Measurements from ENCODE around the gene ELAVL3.

GRCh38 chr19:11451327-11451870 is 29.4 kb downstream of the ELAVL3 start:
- no peak for TF ChIP-seq CTCF (IDR thresholded peaks at IDR 0.05)
- no peak for TF ChIP-seq PRDM15 (CRISPR knock-in tag; IDR thresholded peaks at IDR 0.05)
- TF ChIP-seq USF1 (CRISPR knock-in tag; IDR thresholded peaks at IDR 0.05): no peak
- no peak for TF ChIP-seq MAX (CRISPR knock-in tag; IDR thresholded peaks at IDR 0.05)
- TF ChIP-seq JUN (CRISPR knock-in tag; IDR thresholded peaks at IDR 0.05): no peak
- TF ChIP-seq USF2 (CRISPR knock-in tag; IDR thresholded peaks at IDR 0.05): no peak
- TF ChIP-seq NR3C1 (CRISPR knock-in tag; conservative IDR thresholded peaks at IDR 0.05; ENCODE audit: low read depth): no peak
- no peak for TF ChIP-seq NFYB (CRISPR knock-in tag; conservative IDR thresholded peaks at IDR 0.05; ENCODE audit: low read depth)
- TF ChIP-seq ATF2 (CRISPR knock-in tag; IDR thresholded peaks at IDR 0.05; ENCODE audit: borderline replicate concordance, low read depth): no peak
- TF ChIP-seq SMAD4 (CRISPR knock-in tag; IDR thresholded peaks at IDR 0.05): no peak

Data from WTC11 (cell line).